HL-60 (cell line): ENCODE results near the gene DAD1.
"Not testable (repeated sequence)": the region's sequence is repeated elsewhere in the genome, so short reads cannot be mapped to it uniquely, and the experiment has no call there.

Experiments
- DNase-seq, 2 experiments: peaks; one replicate each; pipeline ENCODE4 v3.0.0-alpha.2; 2010 to 2020; ENCODE audit warnings: low read depth in 1 of 2, low spot score in 1 of 2
- H3K27ac ChIP-seq: fragments of 250-450 bp; sonication (Bioruptor Pico); replicated peaks from 2 replicates; pipeline ENCODE4 v1.5.1; 2020; ENCODE audit warnings: mild to moderate bottlenecking, moderate library complexity
- H3K27me3 ChIP-seq: fragments of 250-450 bp; sonication (Bioruptor Pico); 2 replicates; pipeline ENCODE4 v1.5.1; 2021; ENCODE audit warnings: mild to moderate bottlenecking, moderate library complexity; ENCODE audit not compliant: insufficient read depth, poor library complexity, severe bottlenecking
- H3K4me3 ChIP-seq: replicated peaks from 2 replicates; pipeline ENCODE4 v1.5.1; 2011; ENCODE audit warnings: mild to moderate bottlenecking, control low read depth, low read length; ENCODE audit not compliant: insufficient read depth
- CTCF ChIP-seq: IDR thresholded peaks from one replicate; pipeline ENCODE4 v1.5.1; 2011; ENCODE audit warnings: low read length, control low read depth, inconsistent platforms; ENCODE audit not compliant: insufficient read depth
- GABPA ChIP-seq: IDR thresholded peaks from 2 replicates; pipeline ENCODE4 v1.6.1; 2012; ENCODE audit warnings: low read depth
- POLR2AphosphoS5 ChIP-seq: IDR thresholded peaks from 2 replicates; pipeline ENCODE4 v1.6.1; 2012; ENCODE audit warnings: low read depth
- SPI1 ChIP-seq: IDR thresholded peaks from 2 replicates; pipeline ENCODE4 v1.6.1; 2012; ENCODE audit warnings: low read depth, mild to moderate bottlenecking, borderline replicate concordance
- TF ChIP-seq, protein P1 (sequence below): IDR thresholded peaks from 2 replicates; pipeline ENCODE4 v1.6.1; 2012; ENCODE audit warnings: low read depth; ENCODE audit not compliant: insufficient replicate concordance

DAD1 gene

DNA sequence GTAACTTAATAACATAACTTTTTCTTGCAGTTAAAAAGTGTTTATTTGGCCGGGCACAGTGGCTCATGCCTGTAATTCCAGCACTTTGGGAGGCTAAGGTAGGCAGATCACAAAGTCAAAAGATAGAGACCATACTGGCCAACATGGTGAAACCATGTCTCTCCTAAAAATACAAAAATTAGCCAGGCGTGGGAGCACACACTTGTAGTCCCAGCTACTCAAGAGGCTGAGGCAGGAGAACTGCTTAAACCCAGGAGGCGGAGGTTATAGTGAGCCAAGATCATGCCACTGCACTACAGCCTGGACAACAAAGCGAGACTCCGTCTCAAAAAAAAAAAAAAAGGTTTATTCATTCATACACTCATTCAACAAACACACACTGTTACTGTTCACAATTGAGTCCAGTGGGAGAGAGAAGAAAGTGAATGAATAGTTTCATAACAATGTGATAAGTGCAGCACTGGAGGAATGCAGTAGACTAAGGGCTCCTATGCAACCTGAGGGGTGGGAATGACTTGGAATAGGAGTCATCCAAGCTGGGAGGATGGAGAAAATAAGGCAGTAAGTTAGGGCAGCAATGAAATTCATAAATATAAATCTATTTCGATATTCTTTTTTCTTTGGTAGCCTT, 19.8 kb downstream of the DAD1 start:
- Histone ChIP-seq H3K4me3 (no peak overlapping the region), H3K27ac (no peak overlapping the region), H3K27me3 (no peaks in the 10 kb centered on the region)
- TF ChIP-seq POLR2AphosphoS5 (no peak), GABPA (no peak), CTCF (no peak), SPI1 (no peak)
- TF ChIP-seq, protein P1, sequence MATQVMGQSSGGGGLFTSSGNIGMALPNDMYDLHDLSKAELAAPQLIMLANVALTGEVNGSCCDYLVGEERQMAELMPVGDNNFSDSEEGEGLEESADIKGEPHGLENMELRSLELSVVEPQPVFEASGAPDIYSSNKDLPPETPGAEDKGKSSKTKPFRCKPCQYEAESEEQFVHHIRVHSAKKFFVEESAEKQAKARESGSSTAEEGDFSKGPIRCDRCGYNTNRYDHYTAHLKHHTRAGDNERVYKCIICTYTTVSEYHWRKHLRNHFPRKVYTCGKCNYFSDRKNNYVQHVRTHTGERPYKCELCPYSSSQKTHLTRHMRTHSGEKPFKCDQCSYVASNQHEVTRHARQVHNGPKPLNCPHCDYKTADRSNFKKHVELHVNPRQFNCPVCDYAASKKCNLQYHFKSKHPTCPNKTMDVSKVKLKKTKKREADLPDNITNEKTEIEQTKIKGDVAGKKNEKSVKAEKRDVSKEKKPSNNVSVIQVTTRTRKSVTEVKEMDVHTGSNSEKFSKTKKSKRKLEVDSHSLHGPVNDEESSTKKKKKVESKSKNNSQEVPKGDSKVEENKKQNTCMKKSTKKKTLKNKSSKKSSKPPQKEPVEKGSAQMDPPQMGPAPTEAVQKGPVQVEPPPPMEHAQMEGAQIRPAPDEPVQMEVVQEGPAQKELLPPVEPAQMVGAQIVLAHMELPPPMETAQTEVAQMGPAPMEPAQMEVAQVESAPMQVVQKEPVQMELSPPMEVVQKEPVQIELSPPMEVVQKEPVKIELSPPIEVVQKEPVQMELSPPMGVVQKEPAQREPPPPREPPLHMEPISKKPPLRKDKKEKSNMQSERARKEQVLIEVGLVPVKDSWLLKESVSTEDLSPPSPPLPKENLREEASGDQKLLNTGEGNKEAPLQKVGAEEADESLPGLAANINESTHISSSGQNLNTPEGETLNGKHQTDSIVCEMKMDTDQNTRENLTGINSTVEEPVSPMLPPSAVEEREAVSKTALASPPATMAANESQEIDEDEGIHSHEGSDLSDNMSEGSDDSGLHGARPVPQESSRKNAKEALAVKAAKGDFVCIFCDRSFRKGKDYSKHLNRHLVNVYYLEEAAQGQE: no peak
- DNase-seq: no peak

DNA sequence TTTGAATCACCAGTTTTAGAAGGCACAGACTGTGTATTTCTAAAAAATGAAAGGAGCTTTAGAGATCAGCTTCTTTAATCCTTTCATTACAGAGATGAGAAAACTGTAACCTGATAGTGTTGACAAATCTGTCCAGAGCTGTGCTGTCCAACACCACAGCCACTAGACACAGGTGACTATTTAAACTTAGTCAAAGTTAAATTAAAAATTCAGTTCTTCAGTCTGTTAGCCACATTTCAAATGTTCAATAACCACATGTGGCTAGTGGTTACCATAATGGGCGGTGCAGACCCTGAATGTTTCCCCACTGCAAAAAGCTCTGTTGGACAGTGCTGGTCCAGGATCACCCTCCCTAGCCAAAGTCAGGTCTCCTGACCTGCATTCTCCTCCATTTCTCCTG, 21.6 kb downstream of the DAD1 start:
- Histone ChIP-seq H3K4me3 (no peak overlapping the region), H3K27ac (no peak overlapping the region), H3K27me3 (no peaks in the 10 kb centered on the region)
- no peak for TF ChIP-seq POLR2AphosphoS5
- TF ChIP-seq GABPA: no peak
- no peak for TF ChIP-seq CTCF
- no peak for DNase-seq

GRCh38 chr14:22566845-22567244, 22.2 kb downstream of the DAD1 start:
- no peak overlapping the region for H3K4me3 ChIP-seq
- no peaks in the 10 kb centered on the region for H3K27me3 ChIP-seq
- no peak for DNase-seq
- H3K27ac ChIP-seq: no peak overlapping the region
- TF ChIP-seq, protein P1: no peak
- TF ChIP-seq SPI1 (no peak), CTCF (no peak), GABPA (no peak), POLR2AphosphoS5 (no peak)

DNA sequence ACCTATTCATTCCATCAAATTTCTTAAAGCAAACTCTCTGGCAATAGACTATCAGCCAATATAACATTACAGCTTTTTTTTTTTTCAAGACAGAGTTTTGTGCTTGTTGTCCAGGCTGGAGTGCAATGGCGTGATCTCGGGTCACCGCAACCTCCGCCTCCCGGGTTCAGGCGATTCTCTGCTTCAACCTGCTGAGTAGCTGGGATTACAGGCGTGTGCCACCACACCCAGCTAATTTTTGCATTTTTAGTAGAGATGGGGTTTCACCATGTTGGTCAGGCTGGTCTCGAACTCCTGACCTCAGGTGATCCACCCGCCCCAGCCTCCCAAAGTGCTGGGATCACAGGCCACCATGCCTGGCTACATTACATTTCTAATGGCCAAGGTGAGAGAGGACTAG, 22.8 kb downstream of the DAD1 start:
- not testable (repeated sequence) for H3K27ac ChIP-seq, DNase-seq, H3K27me3 ChIP-seq, H3K4me3 ChIP-seq
